SU-DHL-6 (cell line): Measurements from ENCODE around the gene SMARCD2.

Experiments
- H2AFZ ChIP-seq: fragments of 200-600 bp; sonication (generic); 2 replicates; pipeline ENCODE4 v1.6.1; 2014; ENCODE audit warnings: low read depth, mild to moderate bottlenecking, moderate library complexity, mixed read lengths, antibody characterized with exemption, low read length; ENCODE audit not compliant: severe bottlenecking
- H3F3A ChIP-seq: fragments of 200-600 bp; shearing (Covaris generic); 2 replicates; pipeline ENCODE4 v1.6.0; 2016; ENCODE audit warnings: antibody characterized with exemption, mild to moderate bottlenecking; ENCODE audit not compliant: insufficient read depth
- H3K27ac ChIP-seq: fragments of 200-600 bp; sonication (generic); 2 replicates; pipeline ENCODE4 v1.5.1; 2016; ENCODE audit warnings: low read depth, mild to moderate bottlenecking, low read length, moderate library complexity, mixed read lengths
- H3K27me3 ChIP-seq: fragments of 200-600 bp; sonication (generic), shearing (Covaris generic); 2 replicates; pipeline ENCODE4 v1.6.0; 2014; ENCODE audit warnings: mild to moderate bottlenecking, low read length
- H3K36me3 ChIP-seq: fragments of 200-600 bp; sonication (generic); 2 replicates; pipeline ENCODE4 v1.6.1; 2014; ENCODE audit warnings: mild to moderate bottlenecking, low read length, mixed read lengths
- H3K4me2 ChIP-seq: fragments of 300-600, 200-600 bp; shearing (Covaris generic), sonication (generic); 2 replicates; pipeline ENCODE4 v1.6.0; 2014; ENCODE audit warnings: low read length, low read depth, mild to moderate bottlenecking; ENCODE audit not compliant: poor library complexity, severe bottlenecking
- H3K4me3 ChIP-seq: fragments of 200-600 bp; sonication (generic); 2 replicates; pipeline ENCODE4 v1.5.1; 2014; ENCODE audit warnings: antibody characterized with exemption, low read length, mild to moderate bottlenecking, mixed read lengths; ENCODE audit not compliant: insufficient read depth, poor library complexity, severe bottlenecking
- H3K79me2 ChIP-seq: fragments of 200-600 bp; sonication (generic); 2 replicates; pipeline ENCODE4 v1.6.1; 2014; ENCODE audit warnings: mild to moderate bottlenecking, low read length, moderate library complexity; ENCODE audit not compliant: insufficient read depth
- H3K9ac ChIP-seq: fragments of 200-600 bp; sonication (generic); 2 replicates; pipeline ENCODE4 v1.7.0; 2014; ENCODE audit warnings: mild to moderate bottlenecking, low read length
- H3K9me2 ChIP-seq: fragments of 200-600 bp; sonication (generic); replicated peaks from 2 replicates; pipeline ENCODE4 v1.6.1; 2014; ENCODE audit warnings: low read length; ENCODE audit not compliant: insufficient read depth
- H3K9me3 ChIP-seq: fragments of 200-600 bp; sonication (generic); 2 replicates; pipeline ENCODE4 v1.6.1; 2014; ENCODE audit warnings: low read length, mixed read lengths; ENCODE audit not compliant: insufficient read depth
- H4K20me1 ChIP-seq: fragments of 200-600 bp; sonication (generic); 2 replicates; pipeline ENCODE4 v1.6.1; 2014; ENCODE audit warnings: low read depth, mild to moderate bottlenecking, antibody characterized with exemption, low read length, moderate library complexity, mixed read lengths
- EZH2phosphoT487 ChIP-seq: fragments of 200-600 bp; sonication (generic), shearing (Covaris generic); conservative IDR thresholded peaks from 2 replicates; pipeline ENCODE4 v1.6.1; 2018; ENCODE audit warnings: mild to moderate bottlenecking, antibody characterized with exemption, low read length, moderate library complexity, mixed read lengths
- TF ChIP-seq, protein P1 (sequence below): fragments of 200-600 bp; sonication (generic); IDR thresholded peaks from one replicate; pipeline ENCODE4 v1.5.1; 2017; ENCODE audit warnings: antibody characterized with exemption, mild to moderate bottlenecking, low read length, moderate library complexity; ENCODE audit not compliant: insufficient read depth, poor library complexity, severe bottlenecking

The SMARCD2 gene

DNA sequence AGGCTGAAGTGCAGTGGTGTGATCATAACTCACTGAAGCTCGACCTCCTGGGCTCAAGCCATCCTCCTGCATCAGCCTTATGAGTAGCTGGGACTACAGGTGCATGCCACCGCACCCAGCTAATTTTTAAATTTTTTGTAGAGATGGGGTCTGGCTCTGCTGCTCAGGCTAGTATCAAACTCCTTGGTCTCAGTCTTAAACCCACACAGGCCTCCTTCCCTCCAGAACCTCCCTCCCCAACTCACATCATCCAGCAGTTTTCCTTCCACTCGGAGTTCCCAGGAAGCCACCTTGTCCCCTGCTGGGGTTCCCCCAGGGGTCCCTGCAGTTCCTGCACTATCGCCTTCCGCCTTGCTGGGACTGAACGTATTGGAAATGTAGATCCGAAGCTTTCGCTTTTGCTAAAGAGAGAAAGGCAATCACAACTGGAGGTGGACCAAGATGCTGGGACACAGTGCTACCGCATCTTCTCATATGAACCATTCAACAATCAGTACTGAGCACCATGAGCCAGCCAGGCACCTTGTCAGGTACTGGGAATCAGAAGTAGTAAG, 7.2 kb downstream of the SMARCD2 start:
- no peak overlapping the region for H3K9ac ChIP-seq
- peaks cover 37% of the 10 kb centered on the region for H3K79me2 ChIP-seq

GRCh38 chr17:63834431-63835166, 7.9 kb downstream of the SMARCD2 start:
- H3K9me3 ChIP-seq = no peaks in the 10 kb centered on the region
- H2AFZ ChIP-seq = no peak overlapping the region
- no peak overlapping the region for H3K9ac ChIP-seq
- no peak overlapping the region for H3K4me3 ChIP-seq
- peaks cover 36% of the 10 kb centered on the region for H3K79me2 ChIP-seq
- H3K27ac ChIP-seq = peak overlapping the region; percentile 28; the same call in 1 of the 2 replicates
- TF ChIP-seq EZH2phosphoT487 = no peak
- TF ChIP-seq, protein P1, sequence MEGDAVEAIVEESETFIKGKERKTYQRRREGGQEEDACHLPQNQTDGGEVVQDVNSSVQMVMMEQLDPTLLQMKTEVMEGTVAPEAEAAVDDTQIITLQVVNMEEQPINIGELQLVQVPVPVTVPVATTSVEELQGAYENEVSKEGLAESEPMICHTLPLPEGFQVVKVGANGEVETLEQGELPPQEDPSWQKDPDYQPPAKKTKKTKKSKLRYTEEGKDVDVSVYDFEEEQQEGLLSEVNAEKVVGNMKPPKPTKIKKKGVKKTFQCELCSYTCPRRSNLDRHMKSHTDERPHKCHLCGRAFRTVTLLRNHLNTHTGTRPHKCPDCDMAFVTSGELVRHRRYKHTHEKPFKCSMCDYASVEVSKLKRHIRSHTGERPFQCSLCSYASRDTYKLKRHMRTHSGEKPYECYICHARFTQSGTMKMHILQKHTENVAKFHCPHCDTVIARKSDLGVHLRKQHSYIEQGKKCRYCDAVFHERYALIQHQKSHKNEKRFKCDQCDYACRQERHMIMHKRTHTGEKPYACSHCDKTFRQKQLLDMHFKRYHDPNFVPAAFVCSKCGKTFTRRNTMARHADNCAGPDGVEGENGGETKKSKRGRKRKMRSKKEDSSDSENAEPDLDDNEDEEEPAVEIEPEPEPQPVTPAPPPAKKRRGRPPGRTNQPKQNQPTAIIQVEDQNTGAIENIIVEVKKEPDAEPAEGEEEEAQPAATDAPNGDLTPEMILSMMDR = peak; percentile 64
- H3K9me2 ChIP-seq = no peaks in the 10 kb centered on the region
- 0 out of 2 replicates have a peak, but pooled peaks cover 4% of the 10 kb centered on the region for H3F3A ChIP-seq
- H3K36me3 ChIP-seq = 0 out of 2 replicates have a peak, but pooled peaks cover 2% of the 10 kb centered on the region
- no peaks in the 10 kb centered on the region; the same call in 1 of the 2 replicates for H4K20me1 ChIP-seq
- H3K4me2 ChIP-seq = no peak overlapping the region
- no peaks in the 10 kb centered on the region for H3K27me3 ChIP-seq

More for the DNA sequence above, 7.2 kb downstream of the SMARCD2 start:
- Histone ChIP-seq H4K20me1 (no peaks in the 10 kb centered on the region; the same call in 1 of the 2 replicates), H3K36me3 (no peaks in the 10 kb centered on the region), H3K4me3 (no peak overlapping the region), H3K9me3 (no peaks in the 10 kb centered on the region), H3K9me2 (no peaks in the 10 kb centered on the region), H3K27me3 (no peaks in the 10 kb centered on the region), H2AFZ (no peak overlapping the region), H3K4me2 (no peak overlapping the region), H3K27ac (no peak overlapping the region), H3F3A (0 out of 2 replicates have a peak, but pooled peaks cover 4% of the 10 kb centered on the region)
- no peak for TF ChIP-seq EZH2phosphoT487
- TF ChIP-seq, protein P1 = peak; percentile 2

DNA sequence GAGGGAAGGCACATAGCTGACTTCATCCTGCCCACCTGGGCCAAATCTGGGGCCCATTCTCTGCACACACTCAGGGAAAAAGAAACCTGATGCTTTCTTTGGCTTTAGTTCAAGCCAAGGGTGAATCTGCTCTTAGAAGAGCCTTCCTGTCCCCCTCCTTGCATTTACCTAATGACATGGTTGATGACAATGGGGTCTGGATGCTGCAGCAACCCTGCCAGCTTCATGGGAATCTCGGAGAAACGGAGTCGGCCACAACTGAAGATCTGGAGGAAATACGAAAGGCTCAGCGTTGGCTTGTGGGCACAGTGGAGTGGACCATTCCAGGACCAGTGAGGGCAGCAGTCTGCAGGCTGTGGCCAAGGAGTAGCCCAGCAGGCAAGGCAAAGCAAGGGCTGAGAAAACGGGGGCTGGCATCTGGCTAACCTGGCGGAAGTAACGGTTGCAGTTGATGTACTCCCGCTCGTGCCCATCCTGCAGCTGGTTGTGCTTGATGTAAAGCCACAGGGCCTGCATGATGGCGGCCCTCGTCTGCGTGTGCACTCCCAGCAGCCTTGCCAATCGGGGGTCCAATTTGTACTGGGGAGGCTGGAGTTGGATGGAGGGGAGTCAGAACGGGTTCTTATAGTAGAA, 8.6 kb downstream of the SMARCD2 start:
- Histone ChIP-seq H3K27ac (no peak overlapping the region), H3K4me2 (no peak overlapping the region), H3K4me3 (no peak overlapping the region), H3K9me2 (no peaks in the 10 kb centered on the region), H2AFZ (no peak overlapping the region), H4K20me1 (no peaks in the 10 kb centered on the region; the same call in 1 of the 2 replicates), H3K27me3 (no peaks in the 10 kb centered on the region), H3K79me2 (peaks cover 36% of the 10 kb centered on the region), H3K9me3 (no peaks in the 10 kb centered on the region), H3K36me3 (0 out of 2 replicates have a peak, but pooled peaks cover 3% of the 10 kb centered on the region), H3K9ac (no peak overlapping the region), H3F3A (0 out of 2 replicates have a peak, but pooled peaks cover 4% of the 10 kb centered on the region)
- no peak for TF ChIP-seq EZH2phosphoT487
- TF ChIP-seq, protein P1 = no peak
